ENCODE results near the gene NHS.

NHS gene

DNA sequence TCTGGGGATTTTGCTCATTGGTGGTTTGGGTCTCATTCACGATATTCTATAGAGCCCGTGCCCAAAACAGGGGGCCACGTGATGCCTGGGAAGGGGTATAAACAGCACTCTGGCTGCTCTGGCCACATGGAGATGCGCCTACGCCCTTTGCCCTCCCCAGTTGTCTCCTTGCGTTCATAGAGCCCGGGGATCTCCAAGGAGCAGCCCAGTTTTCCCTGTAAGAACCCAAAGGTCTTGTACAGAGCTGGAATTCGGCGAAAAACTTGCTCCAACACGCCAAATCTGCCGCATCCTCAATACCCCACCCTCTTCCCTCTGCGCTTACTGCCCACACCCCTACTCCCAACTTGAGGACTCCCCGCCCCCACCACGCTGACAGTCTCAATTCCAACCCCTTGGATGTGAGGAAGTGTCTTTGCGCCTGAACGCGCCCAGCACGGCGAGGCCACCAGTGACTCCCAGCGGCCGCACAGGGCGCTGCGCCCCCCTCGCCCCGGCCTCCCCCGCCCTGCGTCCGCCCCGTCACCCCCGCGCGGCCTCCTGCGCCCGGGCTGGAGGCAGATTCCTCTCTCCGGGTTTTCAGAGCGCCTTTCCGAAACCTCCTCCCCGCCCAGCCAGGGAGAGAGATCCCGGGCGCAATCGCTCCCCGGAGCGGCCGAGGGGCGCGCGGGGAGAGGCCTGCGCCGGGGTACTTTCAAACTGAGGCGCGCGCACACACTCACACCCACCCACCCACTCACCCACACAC, at the start of gene NHS:
Gene NHS (plus strand): TSS at position 582 of the 748 bp plus-strand sequence. CDS start 558 bp downstream, outside the sequence.
- no peak for DNase-seq

DNA sequence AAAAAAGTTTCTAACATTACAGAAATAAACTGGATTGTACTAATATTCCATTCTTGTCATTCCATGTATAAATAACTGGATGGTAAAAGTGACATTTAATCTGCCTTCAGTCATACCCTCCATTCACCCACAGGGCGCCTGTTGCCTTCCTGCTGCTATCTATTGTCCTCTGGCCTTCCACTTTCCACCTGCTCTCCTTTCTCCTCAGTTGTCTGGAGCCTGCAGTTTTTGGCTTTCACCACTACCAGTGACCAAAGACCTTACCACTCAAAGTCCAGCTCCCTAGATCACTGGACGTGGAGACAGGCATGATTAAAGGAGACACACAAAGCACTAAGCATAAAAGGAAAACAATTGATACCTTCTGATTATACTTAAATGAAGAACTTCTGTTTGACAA, 46.2 kb upstream of the NHS start:
- DNase-seq = no peak

DNA sequence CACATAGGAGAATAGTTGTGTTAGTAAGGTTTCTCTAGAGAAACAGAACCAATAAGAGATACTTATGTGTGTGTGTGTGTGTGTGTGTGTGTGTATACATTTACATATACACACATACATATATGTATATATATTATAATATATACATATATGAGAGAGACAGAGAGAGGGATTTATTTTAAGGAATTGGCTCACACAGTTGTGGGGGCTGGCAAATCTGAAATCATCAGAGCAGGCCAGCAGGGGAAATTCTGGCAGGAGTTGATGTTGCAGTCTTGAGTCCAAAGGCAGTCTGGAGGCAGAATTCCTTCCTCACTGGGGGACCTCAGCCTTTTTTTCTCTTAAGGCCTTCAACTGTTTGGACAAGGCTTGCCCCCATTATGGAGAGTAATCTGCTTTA, 38.6 kb upstream of the NHS start:
- no peak for DNase-seq

DNA sequence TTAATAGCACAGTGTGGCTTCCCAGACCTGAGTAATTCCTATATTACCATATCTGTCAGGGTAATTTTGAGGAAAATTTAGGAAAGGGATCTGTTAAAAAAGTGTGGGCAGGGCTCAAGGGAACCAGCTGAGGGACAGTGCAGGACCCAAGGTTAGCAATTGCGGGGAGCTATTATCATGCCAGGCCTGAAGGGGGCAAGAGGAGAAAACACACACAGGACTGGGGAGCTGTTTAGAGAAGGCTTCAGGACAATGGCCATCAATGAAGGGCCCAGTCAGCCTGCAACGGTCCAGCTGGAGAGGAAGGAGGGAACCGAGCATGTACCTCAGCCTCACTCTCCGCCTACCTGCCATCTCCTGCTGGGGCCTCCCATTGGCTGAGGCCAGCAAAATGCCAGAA, 19.0 kb upstream of the NHS start:
- DNase-seq = no peak

DNA sequence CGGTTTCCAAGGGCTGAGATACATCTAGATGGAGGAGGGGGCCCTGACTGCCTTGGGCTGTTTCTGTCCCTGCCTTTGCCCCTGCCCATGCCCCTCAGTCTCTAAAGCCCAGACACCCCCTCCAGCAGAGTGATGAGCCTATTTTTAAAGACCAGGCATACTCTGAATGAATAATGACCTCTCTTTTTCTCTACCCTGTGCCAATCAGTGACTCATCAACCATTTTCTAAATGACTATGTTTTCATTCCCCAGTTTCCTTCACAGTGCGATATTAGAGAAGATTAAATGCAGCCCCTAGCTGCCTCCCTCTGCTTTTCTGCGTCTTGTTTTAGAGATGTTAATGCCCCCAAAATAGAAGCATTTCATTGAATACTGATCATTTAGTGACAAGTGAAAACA, 15.5 kb upstream of the NHS start:
- DNase-seq = no peak

DNA sequence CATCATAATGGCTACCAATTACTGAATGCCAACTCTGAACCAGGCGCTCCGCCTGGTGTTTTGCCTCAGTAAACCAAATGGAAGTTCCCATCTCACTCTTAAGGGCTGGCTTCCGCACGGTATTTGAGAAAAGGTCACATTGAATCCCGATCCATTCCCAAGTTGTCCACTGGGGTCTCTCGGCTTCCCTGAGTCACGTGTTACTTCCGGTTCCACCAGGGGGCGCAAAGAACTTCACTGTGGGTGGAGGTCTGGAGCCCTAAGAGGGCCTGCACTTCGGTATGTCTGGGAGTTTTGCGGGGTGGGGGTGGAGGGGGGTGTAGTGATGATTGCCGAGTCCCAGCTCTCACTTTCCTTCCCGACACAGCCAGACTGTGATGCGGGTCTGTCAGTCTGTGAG, 13.4 kb upstream of the NHS start:
- no peak for DNase-seq

DNA sequence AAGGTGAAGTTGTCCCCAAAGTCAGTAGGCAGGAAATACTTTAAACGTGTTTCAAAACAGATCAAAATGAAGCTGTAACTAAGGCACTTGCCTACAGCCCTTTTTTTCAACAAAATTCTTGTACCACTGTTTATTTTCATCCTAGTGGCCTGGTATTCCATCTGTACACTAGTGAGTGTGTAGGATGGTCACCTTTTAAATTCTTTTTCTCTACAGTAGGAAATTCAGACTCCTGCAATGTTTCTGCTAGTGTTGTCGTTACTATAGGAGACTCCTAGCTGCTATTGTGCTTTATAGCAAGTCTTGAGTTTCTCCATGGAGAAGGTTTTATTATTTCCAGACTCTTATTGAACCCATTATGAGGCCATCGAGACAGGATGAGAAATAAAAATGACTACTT, 7.0 kb upstream of the NHS start:
- no peak for DNase-seq

DNA sequence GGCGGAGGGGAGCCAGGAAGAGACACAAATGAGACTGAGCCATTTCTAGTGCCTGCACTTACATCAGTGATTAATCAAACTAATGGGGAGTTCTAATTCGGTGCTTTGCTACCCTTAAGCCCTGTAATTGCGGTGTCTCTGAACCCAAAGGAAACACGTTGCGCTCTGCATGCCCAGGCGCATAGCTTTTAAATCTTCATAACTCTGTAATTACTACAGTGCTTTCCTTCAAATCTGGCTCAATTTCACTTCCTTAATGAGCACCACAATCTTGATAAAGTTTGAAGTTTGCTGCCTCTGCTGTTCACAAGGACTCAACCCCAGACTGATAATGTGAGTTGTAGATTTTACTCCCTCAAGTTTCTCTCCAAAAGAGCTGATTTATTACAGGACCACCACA, 5.7 kb upstream of the NHS start:
- DNase-seq = no peak

DNA sequence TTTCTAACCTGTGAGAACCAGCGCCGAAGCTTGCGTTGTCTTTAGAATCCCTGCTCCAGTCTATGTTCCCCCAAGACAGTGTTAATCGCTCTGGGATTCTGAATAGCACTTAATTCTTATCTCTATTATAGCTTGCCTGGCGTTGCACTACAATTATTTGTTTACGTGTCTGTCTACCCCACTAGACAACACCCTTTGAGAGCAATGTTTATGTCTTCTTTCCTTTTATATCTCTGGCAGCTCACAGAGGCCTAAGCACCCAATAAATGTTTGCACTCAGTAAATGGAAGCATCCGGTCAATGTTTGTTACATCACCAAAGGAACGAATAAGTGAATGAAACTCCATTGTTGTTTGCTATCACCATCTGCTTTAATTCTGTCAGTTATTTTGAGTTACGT, 4.8 kb upstream of the NHS start:
- no peak for DNase-seq

DNA sequence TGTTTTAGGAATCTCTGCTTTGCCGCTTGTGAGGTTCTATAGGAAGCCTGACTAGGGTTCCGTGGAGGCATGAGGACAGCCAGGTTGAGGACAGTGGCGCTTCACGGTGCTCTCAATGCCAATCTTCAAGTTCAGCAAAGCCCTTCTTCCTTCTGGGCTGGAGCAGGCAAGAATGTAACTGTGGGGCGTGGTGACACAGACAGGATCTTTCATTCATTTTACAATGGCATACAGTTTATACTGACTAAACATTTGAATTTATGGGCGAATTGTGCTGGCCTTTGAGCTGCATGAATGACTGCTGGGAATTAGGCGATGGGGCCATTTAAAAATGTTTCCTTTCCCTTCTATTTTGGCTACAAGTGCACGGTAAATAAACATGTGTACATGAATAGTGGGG, 2.9 kb upstream of the NHS start:
- no peak for DNase-seq

DNA sequence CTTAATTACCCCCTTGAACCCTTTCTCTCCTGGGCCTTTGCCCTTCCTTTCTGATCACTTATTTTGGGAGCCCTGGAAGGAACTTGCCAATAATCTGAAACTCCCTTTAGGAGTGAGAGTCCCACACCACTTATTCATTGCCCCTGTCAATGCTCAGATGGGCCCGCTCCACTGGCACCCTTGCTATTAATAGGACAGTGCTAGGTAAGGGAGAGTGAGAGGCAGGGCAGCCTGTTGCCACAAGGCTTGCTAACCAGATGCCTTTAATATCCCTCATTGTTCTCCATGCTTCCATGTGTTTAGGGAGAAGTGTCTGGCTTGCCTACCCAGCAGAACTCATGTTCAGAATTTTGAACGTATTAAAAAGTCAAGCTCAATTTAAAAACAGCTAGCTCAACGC, 1.7 kb upstream of the NHS start:
- DNase-seq = no peak

DNA sequence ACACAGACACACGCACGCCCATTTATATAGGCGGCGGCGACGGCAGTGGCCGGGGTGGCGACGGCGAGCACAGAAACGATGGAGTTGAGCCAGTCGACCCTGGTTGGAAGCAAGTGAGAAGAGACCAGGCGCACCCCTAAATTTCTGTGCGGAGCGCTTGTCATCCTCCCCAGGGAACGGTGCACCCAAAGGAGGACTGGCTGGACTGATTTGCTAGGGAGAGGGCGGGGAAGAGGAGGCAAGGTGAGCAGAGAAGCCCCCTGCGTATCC, 302 bp downstream of the NHS start:
- DNase-seq = no peak

DNA sequence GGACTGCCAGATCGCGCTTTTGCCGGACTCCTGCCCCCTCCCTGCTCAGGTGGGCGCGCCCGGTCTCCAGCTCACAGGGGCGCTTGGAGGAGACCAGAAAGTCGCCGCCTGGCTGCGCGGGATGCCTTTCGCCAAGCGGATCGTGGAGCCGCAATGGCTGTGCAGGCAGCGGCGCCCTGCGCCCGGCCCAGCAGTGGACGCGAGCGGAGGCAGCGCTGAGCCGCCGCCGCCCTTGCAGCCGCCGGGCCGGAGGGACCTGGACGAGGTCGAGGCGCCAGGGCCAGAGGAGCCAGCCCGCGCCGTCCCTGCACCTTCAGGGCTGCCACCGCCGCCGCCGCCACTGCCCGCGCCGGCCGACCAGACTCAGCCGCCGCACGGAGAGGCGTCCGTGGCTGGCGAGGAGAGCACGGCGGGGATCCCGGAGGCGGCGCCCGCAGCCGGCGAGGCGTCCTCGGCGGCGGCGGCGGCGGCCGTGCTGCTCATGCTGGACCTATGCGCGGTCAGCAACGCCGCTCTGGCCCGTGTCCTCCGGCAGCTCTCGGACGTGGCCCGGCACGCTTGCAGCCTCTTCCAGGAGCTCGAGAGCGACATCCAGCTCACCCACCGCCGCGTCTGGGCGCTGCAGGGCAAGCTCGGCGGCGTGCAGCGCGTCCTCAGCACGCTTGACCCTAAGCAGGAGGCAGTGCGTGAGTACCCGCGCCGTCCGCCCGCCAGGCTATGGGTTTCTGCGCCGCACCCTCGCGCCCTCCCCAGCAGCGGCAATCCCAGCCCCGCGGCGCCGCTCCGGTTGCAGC, 834 bp downstream of the NHS start:
- no peak for DNase-seq

DNA sequence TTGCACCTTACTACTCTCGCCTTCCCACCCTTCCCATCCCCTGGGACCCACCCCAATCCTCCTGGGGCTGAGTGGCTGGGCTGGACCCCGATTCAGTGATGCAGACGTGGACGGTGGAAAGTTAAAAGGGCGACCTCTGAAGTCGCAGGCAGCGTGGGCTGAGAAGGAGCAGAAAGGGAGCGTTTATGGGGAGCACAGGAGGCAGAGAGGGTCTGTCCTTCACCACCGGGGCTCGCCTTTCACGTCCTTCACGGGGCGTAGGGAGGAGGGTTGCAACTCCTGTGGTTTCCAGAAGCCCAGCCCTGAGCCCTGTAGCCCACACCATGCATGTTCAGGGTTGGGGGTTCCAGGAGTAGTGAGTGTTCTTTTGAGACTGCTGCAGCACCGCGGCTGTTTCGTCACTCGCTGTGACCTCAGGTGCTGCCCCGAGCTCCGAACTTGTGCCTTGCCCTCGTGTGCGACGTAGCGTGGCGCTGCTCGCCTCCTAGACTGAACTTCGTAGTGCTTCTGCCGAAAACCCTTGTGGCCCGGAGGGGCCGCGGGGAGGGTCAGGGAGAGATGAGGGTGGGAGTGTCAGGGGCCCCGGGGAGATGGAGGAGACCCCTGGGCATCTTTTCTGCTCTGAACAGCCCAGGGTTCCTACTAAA, 1.6 kb downstream of the NHS start:
- no peak for DNase-seq

DNA sequence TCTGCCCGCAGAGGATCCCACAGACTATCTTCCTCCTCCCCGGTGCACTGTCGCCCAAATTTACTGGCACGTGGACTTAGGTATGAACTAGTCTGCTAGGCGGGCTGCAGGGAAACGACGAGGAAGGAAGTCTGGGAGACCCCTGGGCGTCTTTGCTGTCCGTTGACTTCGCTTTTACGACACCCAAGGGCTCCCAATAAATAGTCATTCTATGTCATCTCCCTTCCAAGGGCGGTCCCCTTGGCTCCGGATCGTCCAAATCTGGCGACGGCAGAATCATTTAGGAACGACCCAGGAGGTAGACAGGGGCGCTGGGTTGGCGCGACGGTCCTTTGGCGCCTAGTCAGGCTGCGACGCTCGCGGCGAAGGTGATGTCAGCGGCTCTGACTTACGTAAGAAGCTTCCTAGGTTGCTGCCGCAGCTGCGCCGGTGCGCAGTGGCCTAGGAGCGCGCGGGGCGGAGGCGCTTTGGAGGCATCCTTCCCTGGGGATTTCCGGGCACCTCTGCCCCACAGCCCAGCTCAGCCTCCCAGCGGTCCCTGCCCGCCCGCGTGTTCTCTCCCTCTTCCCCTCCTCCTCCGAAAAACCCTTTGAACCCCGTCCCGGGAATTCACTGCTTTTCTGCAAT, 2.2 kb downstream of the NHS start:
- no peak for DNase-seq

DNA sequence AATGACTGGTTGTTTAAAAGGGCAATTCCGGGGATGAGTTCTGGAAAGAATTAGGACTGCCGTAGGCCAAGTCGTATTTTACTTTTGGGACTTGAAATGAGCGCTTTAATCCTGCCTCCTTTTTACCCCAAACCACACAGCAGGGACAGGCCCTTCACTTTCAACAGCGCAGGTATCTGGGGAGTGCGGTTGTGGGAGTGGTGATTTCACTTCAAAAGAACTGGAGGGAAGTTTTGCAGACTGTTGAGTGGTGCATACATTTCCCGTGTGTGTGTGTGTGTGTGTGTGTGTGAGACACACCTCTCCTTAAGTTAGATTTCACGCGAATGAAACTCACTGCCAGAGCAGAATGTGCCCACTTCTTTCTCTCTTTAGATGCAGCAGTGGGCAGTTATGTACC, 2.8 kb downstream of the NHS start:
- no peak for DNase-seq

DNA sequence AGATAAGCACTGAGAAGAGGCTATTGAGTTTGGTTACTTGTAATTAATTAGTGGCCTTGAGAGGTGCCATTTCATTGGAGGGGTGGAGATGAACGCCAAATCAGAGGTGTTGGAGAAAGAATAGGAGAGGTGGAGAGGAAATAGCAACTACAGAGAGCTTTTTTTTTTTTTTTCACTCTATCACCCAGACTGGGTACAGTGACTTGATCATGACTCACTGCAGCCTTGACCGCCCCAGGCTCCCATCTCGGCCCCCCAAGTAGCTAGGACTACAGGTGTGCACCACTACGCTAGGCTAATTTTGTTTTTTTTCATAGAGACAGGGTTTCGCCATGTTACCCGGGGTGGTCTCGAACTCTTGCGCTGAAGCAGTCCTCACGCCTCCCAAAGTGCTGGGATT, 5.2 kb downstream of the NHS start:
- no peak for DNase-seq

DNA sequence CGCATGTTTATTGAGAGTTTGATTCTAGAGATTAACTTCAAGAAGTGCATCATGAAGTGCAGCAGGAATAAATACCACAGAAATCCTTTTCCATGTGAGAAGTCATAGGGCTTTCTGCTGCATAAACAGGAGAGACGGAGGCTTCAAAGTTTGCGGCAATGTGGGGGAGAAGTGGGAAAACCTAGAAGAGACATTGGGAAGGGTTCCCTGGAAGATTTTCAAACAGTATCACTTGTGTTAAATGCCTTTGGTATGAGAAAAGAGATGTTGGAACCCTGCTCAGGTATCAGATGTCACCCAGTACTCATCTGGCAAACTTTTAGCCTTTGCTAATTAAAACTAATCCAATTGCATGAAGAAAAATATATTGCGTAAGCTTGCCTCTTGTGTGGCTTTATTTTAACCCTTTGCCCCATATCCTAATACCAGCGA, 15.4 kb downstream of the NHS start:
- no peak for DNase-seq

DNA sequence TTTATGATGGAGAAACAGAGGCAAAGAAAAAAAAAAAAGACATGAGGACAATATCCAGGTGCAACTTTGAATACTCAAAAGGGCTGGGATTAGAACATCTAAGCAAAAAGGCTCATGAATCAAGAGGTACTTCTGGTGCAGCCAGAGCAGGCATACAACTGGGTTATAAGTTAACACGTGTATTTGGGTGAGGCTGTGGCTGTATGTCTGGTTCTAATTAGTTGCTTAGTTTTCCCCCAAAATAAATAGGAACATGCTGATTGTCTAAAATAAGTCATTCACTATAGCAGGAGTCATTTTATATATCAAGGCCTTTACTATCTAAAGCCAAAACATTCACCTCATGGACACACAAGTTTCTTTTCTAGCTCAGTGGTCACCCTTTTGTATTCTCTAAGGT, 20.2 kb downstream of the NHS start:
- no peak for DNase-seq

DNA sequence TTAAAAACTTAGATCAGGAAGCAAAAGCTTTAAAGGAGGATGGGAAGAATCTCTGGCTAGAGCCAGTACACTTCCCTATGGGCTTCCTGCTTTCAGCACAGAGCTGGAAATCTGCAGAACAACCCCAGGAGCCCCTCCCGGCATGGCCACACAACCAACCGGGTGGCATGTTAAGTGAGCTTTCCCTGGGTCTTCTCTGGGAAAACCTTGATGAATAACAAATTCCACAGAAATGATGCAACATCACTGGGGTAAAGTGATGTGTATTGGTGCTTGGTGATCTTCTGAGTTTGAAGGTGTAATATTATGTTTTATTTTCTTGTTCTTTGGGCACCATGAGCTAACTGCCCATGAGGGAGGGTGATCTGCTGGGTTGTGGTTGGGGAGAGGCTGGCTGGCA, 22.1 kb downstream of the NHS start:
- no peak for DNase-seq

DNA sequence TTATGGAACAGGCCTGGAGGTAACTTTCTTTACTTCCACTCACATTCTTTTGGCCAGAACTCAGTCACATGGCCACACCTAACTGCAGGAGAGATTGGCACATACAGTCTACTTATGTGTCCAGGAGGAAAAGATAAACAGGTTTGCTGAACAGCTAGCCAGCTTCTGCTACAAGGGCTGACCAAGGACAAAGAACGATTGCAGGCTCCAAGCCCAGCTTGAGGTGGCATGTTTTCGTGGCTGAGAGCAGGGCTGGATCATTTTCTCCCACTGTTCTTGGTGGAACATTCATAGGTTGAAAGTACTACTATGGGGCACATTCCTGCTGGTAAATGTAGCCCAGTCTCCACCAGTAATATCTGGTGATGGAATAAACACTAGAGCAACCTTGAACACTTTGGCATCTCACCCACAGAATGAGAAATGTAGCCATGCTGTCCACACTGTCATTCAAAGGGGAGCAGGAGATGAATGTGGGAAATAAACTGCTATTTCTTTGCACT, 28.2 kb downstream of the NHS start:
- no peak for DNase-seq

DNA sequence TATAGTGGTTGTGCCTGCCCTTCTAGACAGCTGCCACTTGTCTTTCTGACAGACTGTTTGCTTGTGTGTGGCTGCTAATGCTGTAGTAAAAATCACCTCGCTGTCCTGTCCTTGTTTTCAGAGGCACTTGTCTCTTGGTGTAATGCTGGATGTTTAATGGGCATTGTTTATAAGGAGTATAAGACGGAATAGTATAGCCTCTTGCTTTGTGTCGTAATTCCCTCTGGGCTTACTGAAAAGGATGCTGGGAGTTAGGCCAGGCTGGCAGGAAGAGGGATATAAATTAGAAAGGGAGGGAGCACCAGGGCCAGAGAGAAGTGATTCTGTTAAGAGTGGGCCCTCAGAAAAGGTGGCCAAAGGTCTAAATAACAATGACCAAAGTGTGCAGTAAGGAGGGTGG, 29.0 kb downstream of the NHS start:
- no peak for DNase-seq

DNA sequence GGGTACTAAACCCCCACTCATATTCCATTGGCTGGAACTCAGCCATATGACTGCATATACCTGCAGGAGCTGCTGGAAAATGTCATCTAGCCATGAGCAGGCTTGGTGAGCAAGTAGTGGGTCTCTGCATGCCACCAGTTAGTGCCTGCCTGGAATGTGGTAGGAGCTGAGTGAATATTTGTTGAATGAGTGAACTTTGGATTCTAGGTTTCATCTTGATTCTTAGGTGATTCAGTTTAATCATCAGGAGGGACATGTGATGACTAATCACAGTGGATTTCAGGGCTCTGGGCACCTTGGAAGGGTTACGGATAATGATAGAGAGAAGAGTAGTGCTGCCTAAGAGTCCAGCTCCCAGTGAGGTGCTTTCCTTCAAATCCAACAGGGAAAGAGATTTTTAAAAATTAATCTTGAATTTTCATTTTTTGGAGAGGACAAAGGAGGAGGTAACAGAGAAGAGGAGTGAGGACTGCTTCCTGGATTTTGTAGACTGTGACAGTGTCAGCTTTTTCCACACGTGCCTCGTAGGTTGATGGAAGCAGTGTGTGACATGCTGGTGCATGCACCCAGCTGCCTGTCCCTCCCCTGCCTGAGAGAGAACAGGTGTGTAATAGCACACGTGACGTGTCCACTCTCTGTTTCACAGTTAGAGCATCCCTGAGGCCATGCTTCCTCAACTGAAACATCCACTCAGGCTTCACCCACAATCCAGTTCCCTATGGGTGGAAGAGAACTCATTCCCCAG, 30.4 kb downstream of the NHS start:
- DNase-seq = no peak
